ENCODE data around the gene SLC29A3.

SLC29A3 gene

GRCh38 chr10:71388583-71389310 lies 69.7 kb downstream of the SLC29A3 start:
- no peak overlapping the region for H3K4me2 ChIP-seq (ENCODE audit: low read length)
- H3K9ac ChIP-seq: no peak overlapping the region
- no peak overlapping the region for H3K4me3 ChIP-seq (ENCODE audit: low read depth, low read length)
- H3K36me3 ChIP-seq (ENCODE audit: control insufficient read depth, insufficient read depth, low read length): no peaks in the 10 kb centered on the region
- H3K27me3 ChIP-seq (ENCODE audit: control insufficient read depth, insufficient read depth, low read length): no peaks in the 10 kb centered on the region
- H3K79me2 ChIP-seq: no peaks in the 10 kb centered on the region
- no peak overlapping the region for H2AFZ ChIP-seq
- TF ChIP-seq, protein P1, sequence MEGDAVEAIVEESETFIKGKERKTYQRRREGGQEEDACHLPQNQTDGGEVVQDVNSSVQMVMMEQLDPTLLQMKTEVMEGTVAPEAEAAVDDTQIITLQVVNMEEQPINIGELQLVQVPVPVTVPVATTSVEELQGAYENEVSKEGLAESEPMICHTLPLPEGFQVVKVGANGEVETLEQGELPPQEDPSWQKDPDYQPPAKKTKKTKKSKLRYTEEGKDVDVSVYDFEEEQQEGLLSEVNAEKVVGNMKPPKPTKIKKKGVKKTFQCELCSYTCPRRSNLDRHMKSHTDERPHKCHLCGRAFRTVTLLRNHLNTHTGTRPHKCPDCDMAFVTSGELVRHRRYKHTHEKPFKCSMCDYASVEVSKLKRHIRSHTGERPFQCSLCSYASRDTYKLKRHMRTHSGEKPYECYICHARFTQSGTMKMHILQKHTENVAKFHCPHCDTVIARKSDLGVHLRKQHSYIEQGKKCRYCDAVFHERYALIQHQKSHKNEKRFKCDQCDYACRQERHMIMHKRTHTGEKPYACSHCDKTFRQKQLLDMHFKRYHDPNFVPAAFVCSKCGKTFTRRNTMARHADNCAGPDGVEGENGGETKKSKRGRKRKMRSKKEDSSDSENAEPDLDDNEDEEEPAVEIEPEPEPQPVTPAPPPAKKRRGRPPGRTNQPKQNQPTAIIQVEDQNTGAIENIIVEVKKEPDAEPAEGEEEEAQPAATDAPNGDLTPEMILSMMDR (IDR thresholded peaks at IDR 0.05): no peak
- H3K4me1 ChIP-seq: no peaks in the 10 kb centered on the region
- H3K27ac ChIP-seq: no peak overlapping the region
- no peaks in the 10 kb centered on the region for H3K9me3 ChIP-seq (ENCODE audit: control insufficient read depth, low read length)

- Histone ChIP-seq H3K79me2 (no peaks in the 10 kb centered on the region), H3K27ac (no peak overlapping the region), H3K4me3 (ENCODE audit: low read depth, low read length) (no peak overlapping the region), H2AFZ (no peak overlapping the region), H3K27me3 (ENCODE audit: control insufficient read depth, insufficient read depth, low read length) (no peaks in the 10 kb centered on the region), H3K9me3 (ENCODE audit: control insufficient read depth, low read length) (no peaks in the 10 kb centered on the region), H3K4me1 (no peaks in the 10 kb centered on the region), H3K4me2 (ENCODE audit: low read length) (no peak overlapping the region), H3K36me3 (ENCODE audit: control insufficient read depth, insufficient read depth, low read length) (no peaks in the 10 kb centered on the region), H3K9ac (no peak overlapping the region)
- TF ChIP-seq, protein P1 (IDR thresholded peaks at IDR 0.05): no peak
These were observed 70.9 kb downstream of the SLC29A3 start for GRCh38 chr10:71389768-71390460.

GRCh38 chr10:71390461-71390835 lies 71.4 kb downstream of the SLC29A3 start:
- H3K4me2 ChIP-seq (ENCODE audit: low read length): no peak overlapping the region
- H3K4me1 ChIP-seq: no peaks in the 10 kb centered on the region
- H3K9me3 ChIP-seq (ENCODE audit: control insufficient read depth, low read length): no peaks in the 10 kb centered on the region
- H2AFZ ChIP-seq: no peak overlapping the region
- no peak overlapping the region for H3K9ac ChIP-seq
- TF ChIP-seq, protein P1 (IDR thresholded peaks at IDR 0.05): no peak
- H3K27ac ChIP-seq: no peak overlapping the region
- no peak overlapping the region for H3K4me3 ChIP-seq (ENCODE audit: low read depth, low read length)
- H3K27me3 ChIP-seq (ENCODE audit: control insufficient read depth, insufficient read depth, low read length): no peaks in the 10 kb centered on the region
- no peaks in the 10 kb centered on the region for H3K79me2 ChIP-seq
- H3K36me3 ChIP-seq (ENCODE audit: control insufficient read depth, insufficient read depth, low read length): no peaks in the 10 kb centered on the region

- Histone ChIP-seq H3K27ac (no peak overlapping the region), H3K79me2 (no peaks in the 10 kb centered on the region), H2AFZ (no peak overlapping the region), H3K36me3 (ENCODE audit: control insufficient read depth, insufficient read depth, low read length) (no peaks in the 10 kb centered on the region), H3K4me2 (ENCODE audit: low read length) (no peak overlapping the region), H3K9me3 (ENCODE audit: control insufficient read depth, low read length) (no peaks in the 10 kb centered on the region), H3K27me3 (ENCODE audit: control insufficient read depth, insufficient read depth, low read length) (no peaks in the 10 kb centered on the region), H3K4me1 (no peaks in the 10 kb centered on the region), H3K9ac (no peak overlapping the region), H3K4me3 (ENCODE audit: low read depth, low read length) (no peak overlapping the region)
- TF ChIP-seq, protein P1 (IDR thresholded peaks at IDR 0.05): no peak
These were observed 72.0 kb downstream of the SLC29A3 start for GRCh38 chr10:71390921-71391690.
